ENCODE data around the gene OGDH.
"Not testable (repeated sequence)": the region's sequence is repeated elsewhere in the genome, so short reads cannot be mapped to it uniquely, and the experiment has no call there.

OGDH gene

GRCh38 chr7:44706788-44707557 is 100.5 kb downstream of the OGDH start:
- no peak for DNase-seq (ENCODE audit: low read depth)

GRCh38 chr7:44707558-44708230 is 101.3 kb downstream of the OGDH start:
- DNase-seq (ENCODE audit: low read depth) = no peak

GRCh38 chr7:44709011-44709915 is 102.8 kb downstream of the OGDH start:
- no peak for DNase-seq (ENCODE audit: low read depth)

- no peak for DNase-seq (ENCODE audit: low read depth)
Measured at GRCh38 chr7:44709945-44710596, 103.6 kb downstream of the OGDH start.

GRCh38 chr7:44711528-44711927 is 105.1 kb downstream of the OGDH start:
- no peak for DNase-seq (ENCODE audit: low read depth)

- DNase-seq (ENCODE audit: low read depth) = no peak
Measured at GRCh38 chr7:44712012-44712411, 105.6 kb downstream of the OGDH start.

GRCh38 chr7:44713141-44713540 is 106.7 kb downstream of the OGDH start:
- DNase-seq (ENCODE audit: low read depth) = no peak

- DNase-seq (ENCODE audit: low read depth) = no peak
Measured at GRCh38 chr7:44713680-44714335, 107.4 kb downstream of the OGDH start.

GRCh38 chr7:44716205-44716604 is 109.8 kb downstream of the OGDH start:
- DNase-seq (ENCODE audit: low read depth) = no peak

- no peak for DNase-seq (ENCODE audit: low read depth)
Measured at GRCh38 chr7:44720301-44720700, 113.9 kb downstream of the OGDH start.

- no peak for DNase-seq (ENCODE audit: low read depth)
Measured at GRCh38 chr7:44724276-44724675, 117.8 kb downstream of the OGDH start.

GRCh38 chr7:44726250-44726649 is 119.8 kb downstream of the OGDH start:
- DNase-seq (ENCODE audit: low read depth) = not testable (repeated sequence)

- DNase-seq (ENCODE audit: low read depth) = no peak
Measured at GRCh38 chr7:44727158-44727936, 120.9 kb downstream of the OGDH start.

GRCh38 chr7:44727937-44728262 is 121.5 kb downstream of the OGDH start:
- DNase-seq (ENCODE audit: low read depth) = no peak

- DNase-seq (ENCODE audit: low read depth) = no peak
Measured at GRCh38 chr7:44729949-44730590, 123.6 kb downstream of the OGDH start.

- DNase-seq (ENCODE audit: low read depth) = not testable (repeated sequence)
Measured at GRCh38 chr7:44732971-44733370, 126.5 kb downstream of the OGDH start.

- no peak for DNase-seq (ENCODE audit: low read depth)
Measured at GRCh38 chr7:44733708-44734481, 127.5 kb downstream of the OGDH start.

- no peak for DNase-seq (ENCODE audit: low read depth)
Measured at GRCh38 chr7:44735403-44736165, 129.2 kb downstream of the OGDH start.

GRCh38 chr7:44736896-44737295 is 130.5 kb downstream of the OGDH start:
- DNase-seq (ENCODE audit: low read depth) = no peak

Data from stimulated activated CD8-positive, alpha-beta memory T cell treated with anti-CD3 and anti-CD28 coated beads, Interleukin-15, amount 100 ng/mL, for 24 hours (primary cell).